Astrocyte (in vitro differentiated cells and primary cell): ENCODE measurements around the gene ELF3. TPM values are rescaled to one million over a fixed set of nuclear protein-coding genes. Genes with fewer than 3 reads are reported as not detected.
A peak's percentile ranks its signal among the peaks of the same experiment; 100 is the strongest.

Source experiments
- DNase-seq: peaks from one replicate; pipeline ENCODE4 v3.0.0-alpha.2; 2010; ENCODE audit warnings: low read depth
- FAIRE-seq: peaks from 2 replicates; lab custom pipeline; 2011; peaks lifted over from hg19 to GRCh38; lab: Jason Lieb, UNC
- H2AFZ ChIP-seq: 2 replicates; pipeline ENCODE4 v1.6.0; 2012; ENCODE audit warnings: low read depth, low read length, inconsistent platforms
- H3K27ac ChIP-seq: 2 replicates; pipeline ENCODE4 v1.5.1; 2011; ENCODE audit warnings: low read depth, low read length, inconsistent platforms
- H3K27me3 ChIP-seq: 2 replicates; pipeline ENCODE4 v1.6.0; 2011; ENCODE audit warnings: low read length, inconsistent platforms; ENCODE audit not compliant: insufficient read depth
- H3K36me3 ChIP-seq: 2 replicates; pipeline ENCODE4 v1.5.1; 2011; ENCODE audit warnings: low read length, inconsistent platforms; ENCODE audit not compliant: insufficient read depth
- H3K4me1 ChIP-seq: 2 replicates; pipeline ENCODE4 v1.5.1; 2011; ENCODE audit warnings: low read length, inconsistent platforms; ENCODE audit not compliant: insufficient read depth
- H3K4me2 ChIP-seq: 2 replicates; pipeline ENCODE4 v1.6.0; 2012; ENCODE audit warnings: low read length, inconsistent platforms
- H3K4me3 ChIP-seq: 2 replicates; pipeline ENCODE4 v1.5.1; 2011; ENCODE audit warnings: low read depth, mild to moderate bottlenecking, low read length, inconsistent platforms; ENCODE audit not compliant: insufficient read depth
- H3K79me2 ChIP-seq: 2 replicates; pipeline ENCODE4 v1.6.0; 2012; ENCODE audit warnings: mild to moderate bottlenecking, low read length, inconsistent platforms; ENCODE audit not compliant: insufficient read depth
- H3K9ac ChIP-seq: 2 replicates; pipeline ENCODE4 v1.6.0; 2012; ENCODE audit warnings: mild to moderate bottlenecking, low read length, inconsistent platforms
- H3K9me3 ChIP-seq: 2 replicates; pipeline ENCODE4 v1.5.1; 2012; ENCODE audit warnings: low read depth, mild to moderate bottlenecking, low read length, inconsistent platforms; ENCODE audit not compliant: insufficient read depth
- H4K20me1 ChIP-seq: 2 replicates; pipeline ENCODE4 v1.6.0; 2012; ENCODE audit warnings: low read length, inconsistent platforms; ENCODE audit not compliant: insufficient read depth
- H3K27ac Mint-ChIP-seq: one replicate; pipeline ENCODE4 v1.8.0; 2021; ENCODE audit warnings: mild to moderate bottlenecking, mixed read lengths; ENCODE audit not compliant: unreplicated experiment
- H3K27me3 Mint-ChIP-seq: one replicate; pipeline ENCODE4 v1.8.0; 2021; ENCODE audit warnings: low read depth, mixed read lengths; ENCODE audit not compliant: unreplicated experiment
- H3K36me3 Mint-ChIP-seq: one replicate; pipeline ENCODE4 v1.8.0; 2021; ENCODE audit warnings: low read depth, mixed read lengths; ENCODE audit not compliant: unreplicated experiment
- H3K4me1 Mint-ChIP-seq: one replicate; pipeline ENCODE4 v1.8.0; 2021; ENCODE audit warnings: low read depth, mixed read lengths; ENCODE audit not compliant: unreplicated experiment
- H3K4me3 Mint-ChIP-seq: one replicate; pipeline ENCODE4 v1.8.0; 2021; ENCODE audit warnings: mild to moderate bottlenecking, moderate library complexity, mixed read lengths; ENCODE audit not compliant: unreplicated experiment
- H3K9me3 Mint-ChIP-seq: one replicate; pipeline ENCODE4 v1.8.0; 2021; ENCODE audit warnings: mild to moderate bottlenecking, mixed read lengths; ENCODE audit not compliant: unreplicated experiment
- EZH2 ChIP-seq: IDR thresholded peaks from 2 replicates; pipeline ENCODE4 v1.6.1; 2012; ENCODE audit warnings: mild to moderate bottlenecking, low read length, inconsistent platforms; ENCODE audit not compliant: insufficient read depth
- total RNA-seq: library from RNA; stranded (reverse); gene quantifications from 2 replicates; pipeline ENCODE4 v1.2.1, GENCODE V29; 2021
- TF ChIP-seq, protein P1 (sequence below): IDR thresholded peaks from 2 replicates; pipeline ENCODE4 v1.5.1; 2011; ENCODE audit warnings: low read depth, mild to moderate bottlenecking, inconsistent platforms, low read length, moderate library complexity; ENCODE audit not compliant: insufficient read depth

Gene ELF3
- total RNA-seq, 1 donor from 2014 or later = 2.9 TPM

GRCh38 chr1:202009326-202010179 is 834 bp upstream of the ELF3 start:
- peak overlapping the region; percentile 41 for H3K27ac Mint-ChIP-seq
- no peak overlapping the region for H2AFZ ChIP-seq
- peaks cover 3% of the 10 kb centered on the region for H3K27me3 Mint-ChIP-seq
- H3K9me3 ChIP-seq = no peaks in the 10 kb centered on the region
- H3K9me3 Mint-ChIP-seq = no peaks in the 10 kb centered on the region
- FAIRE-seq (no peak), DNase-seq (peak; percentile 36)
- peaks cover 12% of the 10 kb centered on the region for H3K4me1 Mint-ChIP-seq
- no peaks in the 10 kb centered on the region for H3K79me2 ChIP-seq
- H3K27ac ChIP-seq = no peak overlapping the region
- no peaks in the 10 kb centered on the region for H3K27me3 ChIP-seq
- H3K36me3 Mint-ChIP-seq = peaks cover 4% of the 10 kb centered on the region
- H3K4me3 ChIP-seq = no peak overlapping the region
- H3K36me3 ChIP-seq = peaks cover 9% of the 10 kb centered on the region
- H3K4me2 ChIP-seq = no peak overlapping the region
- TF ChIP-seq, protein P1, sequence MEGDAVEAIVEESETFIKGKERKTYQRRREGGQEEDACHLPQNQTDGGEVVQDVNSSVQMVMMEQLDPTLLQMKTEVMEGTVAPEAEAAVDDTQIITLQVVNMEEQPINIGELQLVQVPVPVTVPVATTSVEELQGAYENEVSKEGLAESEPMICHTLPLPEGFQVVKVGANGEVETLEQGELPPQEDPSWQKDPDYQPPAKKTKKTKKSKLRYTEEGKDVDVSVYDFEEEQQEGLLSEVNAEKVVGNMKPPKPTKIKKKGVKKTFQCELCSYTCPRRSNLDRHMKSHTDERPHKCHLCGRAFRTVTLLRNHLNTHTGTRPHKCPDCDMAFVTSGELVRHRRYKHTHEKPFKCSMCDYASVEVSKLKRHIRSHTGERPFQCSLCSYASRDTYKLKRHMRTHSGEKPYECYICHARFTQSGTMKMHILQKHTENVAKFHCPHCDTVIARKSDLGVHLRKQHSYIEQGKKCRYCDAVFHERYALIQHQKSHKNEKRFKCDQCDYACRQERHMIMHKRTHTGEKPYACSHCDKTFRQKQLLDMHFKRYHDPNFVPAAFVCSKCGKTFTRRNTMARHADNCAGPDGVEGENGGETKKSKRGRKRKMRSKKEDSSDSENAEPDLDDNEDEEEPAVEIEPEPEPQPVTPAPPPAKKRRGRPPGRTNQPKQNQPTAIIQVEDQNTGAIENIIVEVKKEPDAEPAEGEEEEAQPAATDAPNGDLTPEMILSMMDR = peak; percentile 95
- TF ChIP-seq EZH2 = no peak
- H3K9ac ChIP-seq = no peak overlapping the region
- H4K20me1 ChIP-seq = peaks cover 17% of the 10 kb centered on the region
- no peaks in the 10 kb centered on the region for H3K4me1 ChIP-seq
- peak overlapping the region; percentile 50 for H3K4me3 Mint-ChIP-seq

- H3K9me3 Mint-ChIP-seq = no peaks in the 10 kb centered on the region
- no peaks in the 10 kb centered on the region for H3K9me3 ChIP-seq
- H3K4me3 Mint-ChIP-seq = no peak overlapping the region
- H2AFZ ChIP-seq = no peak overlapping the region
- H4K20me1 ChIP-seq = peaks cover 7% of the 10 kb centered on the region
- peaks cover 11% of the 10 kb centered on the region for H3K4me1 Mint-ChIP-seq
- FAIRE-seq (no peak), DNase-seq (no peak)
- H3K27me3 Mint-ChIP-seq = peaks cover 10% of the 10 kb centered on the region
- H3K4me1 ChIP-seq = no peaks in the 10 kb centered on the region
- no peak overlapping the region for H3K27ac ChIP-seq
- no peak overlapping the region for H3K4me2 ChIP-seq
- H3K9ac ChIP-seq = no peak overlapping the region
- H3K27me3 ChIP-seq = peaks cover 2% of the 10 kb centered on the region
- no peak overlapping the region for H3K27ac Mint-ChIP-seq
- peaks cover 3% of the 10 kb centered on the region for H3K36me3 Mint-ChIP-seq
- TF ChIP-seq, protein P1 = no peak
- no peak for TF ChIP-seq EZH2
- H3K4me3 ChIP-seq = no peak overlapping the region
- no peaks in the 10 kb centered on the region for H3K36me3 ChIP-seq
- H3K79me2 ChIP-seq = no peaks in the 10 kb centered on the region
Observed at GRCh38 chr1:202011994-202012393, 1.6 kb downstream of the ELF3 start.
